GM21515 (cell line): Measurements from ENCODE around the gene ZNF846.
A peak's percentile ranks its signal among the peaks of the same experiment; 100 is the strongest.
"Not testable (repeated sequence)": the region's sequence is repeated elsewhere in the genome, so short reads cannot be mapped to it uniquely, and the experiment has no call there.

Experiments used
- ATAC-seq: cut with Tn5 transposase; IDR thresholded peaks from one replicate; pipeline ENCODE4 v1.9.1; 2021; ENCODE audit not compliant: unreplicated experiment

The ZNF846 gene

GRCh38 chr19:9785367-9786331 is 17.1 kb upstream of the ZNF846 start:
- peak; percentile 61 for ATAC-seq

GRCh38 chr19:9784163-9784496 is 15.6 kb upstream of the ZNF846 start:
- not testable (repeated sequence) for ATAC-seq

- no peak for ATAC-seq
Measured at GRCh38 chr19:9782338-9782737, 13.8 kb upstream of the ZNF846 start.

DNA sequence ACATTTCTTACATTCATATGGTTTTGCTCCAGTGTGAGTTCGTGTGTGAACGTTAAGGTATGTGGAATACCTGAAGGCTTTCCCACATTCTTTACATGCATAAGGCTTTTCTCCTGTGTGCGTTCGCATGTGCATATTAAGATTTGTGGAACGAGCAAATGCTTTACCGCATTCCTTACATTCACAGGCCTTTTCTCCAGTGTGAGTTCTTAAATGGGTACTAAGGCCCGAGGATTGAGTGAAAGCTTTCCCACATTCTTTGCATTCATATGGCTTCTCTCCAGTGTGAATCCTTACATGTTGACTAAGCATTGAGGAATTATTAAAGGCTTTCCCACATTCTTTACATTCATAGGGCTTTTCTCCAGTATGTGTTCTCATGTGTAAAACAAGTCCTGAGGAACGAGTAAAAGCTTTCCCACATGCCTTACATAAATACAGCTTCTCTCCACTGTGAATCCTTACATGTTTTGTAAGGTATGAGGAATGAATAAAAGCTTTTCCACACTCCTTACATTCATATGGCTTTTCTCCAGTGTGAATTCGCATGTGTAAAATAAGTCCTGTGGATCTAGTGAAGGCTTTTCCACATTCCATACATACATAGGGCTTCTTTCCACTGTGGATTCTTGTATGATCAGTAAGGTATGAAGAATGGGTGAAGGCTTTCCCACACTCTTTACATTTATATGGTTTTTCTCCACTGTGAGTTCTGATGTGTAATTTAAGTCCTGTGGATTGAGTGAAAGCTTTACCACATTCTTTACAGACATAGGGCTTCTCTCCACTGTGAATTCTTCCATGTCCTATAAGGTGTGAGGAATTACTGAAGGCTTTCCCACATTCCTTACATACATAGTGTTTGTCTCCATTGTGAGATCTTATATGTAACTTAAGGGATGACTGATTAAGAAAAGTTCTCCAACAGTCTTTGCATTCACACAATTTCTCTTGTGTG is 10.7 kb downstream of the ZNF846 start:
- ATAC-seq = no peak

DNA sequence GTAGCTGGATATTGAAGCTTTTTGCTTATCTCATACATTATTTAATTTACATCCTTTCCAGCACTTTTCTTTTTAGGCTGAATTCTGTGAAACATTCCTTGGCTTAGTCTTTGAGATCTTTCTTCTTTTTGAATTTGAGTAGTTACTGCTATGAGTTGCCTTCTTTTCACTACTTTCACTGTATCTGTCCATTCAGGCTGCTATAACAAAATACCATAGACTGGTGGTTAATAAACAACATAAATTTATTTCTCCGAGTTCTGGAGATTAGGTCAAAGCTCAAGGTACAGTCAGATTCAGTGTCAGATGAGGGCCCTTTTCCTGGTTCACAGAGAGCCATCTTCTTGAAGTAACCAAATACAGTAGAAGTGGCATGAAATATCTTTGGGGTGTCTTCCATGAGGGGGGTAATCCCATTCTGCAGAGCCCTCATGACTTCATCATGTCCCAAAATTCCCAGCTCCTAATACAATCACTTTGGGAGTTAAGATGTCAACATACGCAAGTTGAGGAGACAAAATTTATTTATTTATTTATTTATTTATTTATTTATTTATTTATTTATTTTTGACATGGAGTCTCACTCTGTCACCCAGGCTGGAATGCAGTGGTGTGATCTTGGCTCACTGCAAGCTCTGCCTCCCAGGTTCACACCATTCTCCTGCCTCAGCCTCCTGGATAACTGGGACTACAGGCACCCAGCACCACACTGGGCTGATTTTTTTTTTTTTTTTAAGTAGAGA is 15.7 kb downstream of the ZNF846 start:
- ATAC-seq = no peak

GRCh38 chr19:9751446-9751845 is 17.1 kb downstream of the ZNF846 start:
- ATAC-seq = no peak

DNA sequence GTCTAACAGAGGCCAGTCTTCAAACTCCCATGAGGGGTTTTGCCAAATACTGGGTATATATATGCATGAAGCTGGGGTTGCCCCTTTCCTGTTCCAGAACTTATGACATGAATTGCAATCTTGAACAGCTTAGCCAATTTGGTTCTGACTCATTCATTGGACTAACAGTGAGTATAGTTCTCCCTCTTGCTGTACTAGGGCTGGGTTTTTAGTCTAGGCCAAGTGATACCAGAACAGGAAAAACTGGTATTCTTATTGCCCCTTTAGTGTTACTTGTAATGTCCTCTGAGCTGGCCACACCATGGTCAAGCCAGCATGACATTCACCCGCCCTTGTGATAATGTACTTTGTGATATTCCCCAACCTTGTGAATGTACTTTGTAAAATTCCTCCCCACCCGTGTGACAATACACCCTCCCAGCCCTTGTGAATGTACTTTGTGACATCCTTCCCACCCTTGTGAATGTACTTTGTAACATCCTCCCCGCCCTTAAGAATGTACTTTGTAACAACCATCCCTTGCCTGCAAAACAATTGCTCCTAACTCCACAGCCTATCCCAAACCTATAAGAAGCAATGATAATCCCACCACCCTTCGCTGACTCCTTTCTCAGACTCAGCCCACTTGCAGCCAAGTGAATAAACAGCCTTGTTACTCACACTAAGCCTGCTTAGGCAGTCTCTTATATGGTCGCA is 26.9 kb downstream of the ZNF846 start:
- ATAC-seq = no peak

DNA sequence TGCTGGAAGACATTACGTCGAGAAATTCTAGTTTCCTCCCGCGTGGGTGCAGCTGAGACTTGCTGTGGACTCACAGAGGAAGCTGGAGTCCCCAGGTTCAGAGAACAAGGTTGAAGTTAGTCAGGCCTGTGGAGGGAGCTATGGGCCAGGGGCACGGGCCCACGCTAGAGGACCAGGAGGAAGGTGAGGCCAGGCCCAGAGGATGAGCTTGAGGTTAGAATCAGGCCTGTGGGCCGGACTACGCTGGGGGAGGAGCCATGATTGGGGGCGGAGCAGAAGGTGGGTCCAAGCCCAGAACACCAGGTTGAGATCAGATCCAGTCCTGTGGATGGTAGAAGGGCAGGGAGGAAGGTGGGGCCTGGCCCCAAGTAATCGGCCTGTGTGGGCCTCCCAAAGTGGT is 32.6 kb downstream of the ZNF846 start:
- no peak for ATAC-seq

- ATAC-seq = not testable (repeated sequence)
Measured at GRCh38 chr19:9730056-9730455, 38.5 kb downstream of the ZNF846 start.

DNA sequence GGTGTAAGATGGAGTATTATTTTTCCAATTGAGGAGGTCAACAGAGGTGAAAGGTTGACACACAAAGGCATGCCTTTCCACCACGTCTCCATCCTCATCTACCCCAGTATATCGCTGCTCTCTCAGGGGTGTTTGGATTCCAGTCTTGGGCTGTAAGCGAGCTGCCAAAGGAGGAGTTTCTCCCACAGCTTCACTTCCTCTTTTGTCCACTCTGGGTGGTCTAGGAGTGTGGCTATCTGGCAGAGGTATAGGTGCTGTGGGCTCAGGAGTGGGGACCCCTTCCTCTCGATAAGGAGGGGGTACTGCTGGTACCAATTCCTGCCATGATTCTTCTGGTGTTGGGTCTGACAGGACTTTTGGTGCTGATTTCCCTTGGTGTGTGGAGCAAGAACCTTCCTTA is 39.4 kb downstream of the ZNF846 start:
- ATAC-seq = no peak

- no peak for ATAC-seq
Measured at GRCh38 chr19:9727644-9728043, 40.9 kb downstream of the ZNF846 start.

DNA sequence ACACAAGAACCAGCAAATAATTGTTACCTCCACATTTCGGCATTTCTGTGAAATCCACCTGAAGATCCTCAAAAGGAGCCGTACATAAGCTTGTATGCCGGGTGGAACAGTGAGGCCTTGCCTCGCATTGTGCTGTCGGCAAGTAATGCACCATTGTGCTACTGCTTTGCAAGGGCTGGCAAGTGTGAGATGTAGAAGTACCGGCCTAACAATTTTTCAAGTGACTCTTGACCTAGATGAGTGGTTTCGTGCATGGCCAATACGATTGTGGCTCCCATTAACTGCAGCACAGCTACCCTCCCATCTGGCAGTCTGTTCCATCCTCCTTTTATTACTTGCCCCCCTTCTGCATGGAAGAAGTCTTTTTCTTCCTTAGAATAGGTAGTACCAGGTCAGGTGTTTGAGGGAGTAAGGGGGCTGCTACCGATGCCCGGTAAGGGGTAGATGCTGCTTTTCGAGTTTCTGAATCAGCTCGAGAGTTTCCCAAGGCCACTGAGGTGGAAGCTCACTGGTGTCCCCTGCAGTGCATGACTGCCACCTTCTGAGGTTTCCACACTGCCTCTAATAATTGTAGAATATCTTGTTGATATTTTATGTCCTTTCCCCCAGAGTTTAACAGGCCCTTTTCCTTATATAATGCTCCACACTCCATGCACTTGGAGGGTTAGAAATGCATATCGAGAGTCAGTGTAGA is 42.9 kb downstream of the ZNF846 start:
- not testable (repeated sequence) for ATAC-seq

DNA sequence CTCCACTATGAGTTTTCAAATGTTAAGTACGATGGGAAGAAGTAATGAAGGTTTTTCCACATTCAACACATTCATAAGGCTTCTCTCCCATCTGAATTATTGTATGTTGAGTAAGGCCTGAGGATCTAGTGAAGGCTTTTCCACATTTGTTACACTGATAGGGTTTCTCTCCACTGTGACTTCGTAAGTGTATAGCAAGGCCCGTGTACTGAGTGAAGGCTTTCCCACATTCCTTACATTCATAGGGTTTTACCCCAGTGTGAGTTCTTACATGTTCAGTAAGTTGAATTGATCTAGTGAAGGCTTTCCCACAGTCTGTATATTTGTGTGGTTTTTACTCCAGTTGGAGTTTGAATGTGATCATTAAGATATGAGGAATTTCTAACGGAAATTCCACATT is 44.4 kb downstream of the ZNF846 start:
- ATAC-seq = no peak

GRCh38 chr19:9721861-9722260 is 46.7 kb downstream of the ZNF846 start:
- no peak for ATAC-seq

- no peak for ATAC-seq
Measured at GRCh38 chr19:9720541-9720940, 48.0 kb downstream of the ZNF846 start.

GRCh38 chr19:9711815-9712214 is 56.7 kb downstream of the ZNF846 start:
- no peak for ATAC-seq

- ATAC-seq = no peak
Measured at GRCh38 chr19:9709305-9709704, 59.2 kb downstream of the ZNF846 start.

DNA sequence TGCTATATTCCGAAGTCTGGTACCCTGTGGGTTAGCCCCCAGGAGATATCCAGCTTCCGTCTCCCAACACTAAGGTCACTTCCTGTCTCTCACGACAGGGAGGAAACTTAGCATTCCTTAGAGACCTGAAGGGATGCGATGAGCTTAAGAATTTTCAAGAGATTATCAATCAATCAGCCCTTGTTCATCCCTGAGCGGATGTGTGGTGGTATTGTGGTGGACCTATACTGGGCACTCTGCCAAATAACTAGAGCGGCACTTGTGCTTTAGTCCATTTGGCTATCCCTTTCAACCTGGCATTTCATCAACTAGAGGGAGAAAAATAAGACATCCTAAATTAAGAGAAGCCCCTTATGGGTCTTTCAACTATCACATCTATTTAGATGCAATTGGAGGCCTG is 62.7 kb downstream of the ZNF846 start:
- ATAC-seq = no peak

GRCh38 chr19:9702186-9702585 is 66.4 kb downstream of the ZNF846 start:
- no peak for ATAC-seq
